Mesothelial cell of epicardium (in vitro differentiated cells): Measurements from ENCODE around the gene INAFM1. TPM values are rescaled to one million over a fixed set of nuclear protein-coding genes. Genes with fewer than 3 reads are reported as not detected.
"Not testable (repeated sequence)": the region's sequence is repeated elsewhere in the genome, so short reads cannot be mapped to it uniquely, and the experiment has no call there.

Source experiments
- DNase-seq, 2 experiments: peaks; one replicate each; pipeline ENCODE4 v3.0.0; 2021; ENCODE audit warnings: low spot score in 2 of 2; ENCODE audit not compliant: unreplicated experiment in 2 of 2
- H3K27ac Mint-ChIP-seq: 2 replicates; pipeline ENCODE4 v1.8.0; 2021; ENCODE audit warnings: mixed read lengths
- H3K27me3 Mint-ChIP-seq: 2 replicates; pipeline ENCODE4 v1.8.0; 2021; ENCODE audit warnings: low read depth, mixed read lengths
- H3K36me3 Mint-ChIP-seq: 2 replicates; pipeline ENCODE4 v1.8.0; 2021; ENCODE audit warnings: mixed read lengths
- H3K4me1 Mint-ChIP-seq: 2 replicates; pipeline ENCODE4 v1.8.0; 2021; ENCODE audit warnings: mixed read lengths
- H3K4me3 Mint-ChIP-seq: 2 replicates; pipeline ENCODE4 v1.8.0; 2021; ENCODE audit warnings: mild to moderate bottlenecking, moderate library complexity, mixed read lengths
- H3K9me3 Mint-ChIP-seq: 2 replicates; pipeline ENCODE4 v1.8.0; 2021; ENCODE audit warnings: mixed read lengths
- total RNA-seq: library from RNA; stranded (reverse); gene quantifications from 3 replicates; pipeline ENCODE4 v1.2.1, GENCODE V29; 2021
- TF ChIP-seq, protein P1 (sequence below): fragments of 200-600 bp; sonication (generic); IDR thresholded peaks from one replicate; pipeline ENCODE4 v1.5.0; 2021; ENCODE audit warnings: antibody characterized with exemption; ENCODE audit not compliant: unreplicated experiment

INAFM1 gene
- total RNA-seq, 1 donor from 2014 or later = 25.1 TPM

DNA sequence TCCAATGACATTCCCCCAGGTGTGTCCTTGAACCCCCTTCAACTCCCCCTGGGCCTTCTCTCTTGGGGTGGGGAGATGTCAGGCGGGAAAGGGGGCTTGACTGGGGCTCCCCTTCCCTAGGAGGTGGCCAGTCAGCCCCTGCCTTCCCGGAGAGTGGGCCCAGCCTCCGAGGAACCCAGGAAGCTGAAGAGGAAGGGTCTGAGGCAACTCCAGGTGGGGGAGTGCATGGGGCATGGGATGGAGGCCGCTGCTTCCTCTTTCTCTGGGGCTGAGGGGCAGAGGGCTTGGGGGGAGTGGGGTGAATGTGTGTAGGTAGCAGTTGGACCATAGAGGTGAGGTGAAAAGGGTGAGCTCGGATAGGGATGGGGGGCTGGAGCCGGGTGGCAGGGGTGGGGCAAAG is 2.7 kb upstream of the INAFM1 start:
- Mint-ChIP-seq H3K4me1 (peaks cover 21% of the 10 kb centered on the region), H3K27ac (no peak overlapping the region), H3K4me3 (peak overlapping the region; percentile 86), H3K36me3 (peaks cover 18% of the 10 kb centered on the region), H3K27me3 (no peaks in the 10 kb centered on the region), H3K9me3 (no peaks in the 10 kb centered on the region)
- no peak for DNase-seq
- TF ChIP-seq, protein P1, sequence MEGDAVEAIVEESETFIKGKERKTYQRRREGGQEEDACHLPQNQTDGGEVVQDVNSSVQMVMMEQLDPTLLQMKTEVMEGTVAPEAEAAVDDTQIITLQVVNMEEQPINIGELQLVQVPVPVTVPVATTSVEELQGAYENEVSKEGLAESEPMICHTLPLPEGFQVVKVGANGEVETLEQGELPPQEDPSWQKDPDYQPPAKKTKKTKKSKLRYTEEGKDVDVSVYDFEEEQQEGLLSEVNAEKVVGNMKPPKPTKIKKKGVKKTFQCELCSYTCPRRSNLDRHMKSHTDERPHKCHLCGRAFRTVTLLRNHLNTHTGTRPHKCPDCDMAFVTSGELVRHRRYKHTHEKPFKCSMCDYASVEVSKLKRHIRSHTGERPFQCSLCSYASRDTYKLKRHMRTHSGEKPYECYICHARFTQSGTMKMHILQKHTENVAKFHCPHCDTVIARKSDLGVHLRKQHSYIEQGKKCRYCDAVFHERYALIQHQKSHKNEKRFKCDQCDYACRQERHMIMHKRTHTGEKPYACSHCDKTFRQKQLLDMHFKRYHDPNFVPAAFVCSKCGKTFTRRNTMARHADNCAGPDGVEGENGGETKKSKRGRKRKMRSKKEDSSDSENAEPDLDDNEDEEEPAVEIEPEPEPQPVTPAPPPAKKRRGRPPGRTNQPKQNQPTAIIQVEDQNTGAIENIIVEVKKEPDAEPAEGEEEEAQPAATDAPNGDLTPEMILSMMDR = no peak

DNA sequence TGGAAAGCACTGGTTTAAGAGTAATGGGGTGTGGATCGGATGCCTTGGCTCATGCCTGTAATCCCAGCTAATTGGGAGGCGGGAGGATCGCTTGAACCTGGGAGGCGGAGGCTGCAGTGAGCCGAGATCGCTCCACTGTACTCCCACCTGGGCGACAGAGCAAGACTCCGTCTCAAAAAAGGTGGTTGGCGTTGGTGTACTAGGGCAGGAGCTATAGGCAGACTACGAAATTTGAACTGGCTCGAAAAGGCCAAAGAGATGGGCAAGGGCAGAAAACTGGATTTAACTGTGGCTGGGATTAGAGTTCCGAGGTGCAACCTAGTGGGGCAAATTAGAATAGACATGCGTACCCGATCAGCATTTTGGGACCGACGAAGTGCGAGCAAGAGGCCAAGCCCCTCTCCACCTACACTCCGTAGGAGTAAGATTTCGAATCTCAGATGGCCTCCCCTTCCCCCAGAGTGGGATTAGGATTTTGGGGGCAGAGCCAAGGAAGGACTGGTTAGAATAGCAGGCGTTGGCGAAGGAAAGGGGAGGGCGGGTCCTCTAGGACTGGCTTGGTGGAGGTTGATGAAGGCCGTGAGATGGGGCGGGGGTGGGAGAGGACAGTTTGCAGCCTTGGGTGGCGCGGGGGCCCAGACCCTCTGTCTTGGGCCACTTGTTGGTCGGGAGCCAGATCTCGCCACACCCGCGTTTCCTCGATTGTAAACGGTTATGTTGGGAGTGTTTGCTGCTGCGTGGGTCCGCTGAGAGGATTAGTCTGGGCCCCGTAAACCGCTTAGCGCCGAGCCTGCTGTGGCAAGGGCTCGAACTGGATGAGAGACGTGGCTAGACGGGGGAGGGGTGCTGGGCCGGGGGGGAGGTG is 2.0 kb upstream of the INAFM1 start:
- Mint-ChIP-seq H3K4me3 (peak overlapping the region; percentile 86), H3K9me3 (no peaks in the 10 kb centered on the region), H3K27me3 (no peaks in the 10 kb centered on the region), H3K4me1 (peaks cover 21% of the 10 kb centered on the region), H3K36me3 (peaks cover 13% of the 10 kb centered on the region), H3K27ac (peak overlapping the region; percentile 97)
- DNase-seq = no peak
- TF ChIP-seq, protein P1 = no peak

DNA sequence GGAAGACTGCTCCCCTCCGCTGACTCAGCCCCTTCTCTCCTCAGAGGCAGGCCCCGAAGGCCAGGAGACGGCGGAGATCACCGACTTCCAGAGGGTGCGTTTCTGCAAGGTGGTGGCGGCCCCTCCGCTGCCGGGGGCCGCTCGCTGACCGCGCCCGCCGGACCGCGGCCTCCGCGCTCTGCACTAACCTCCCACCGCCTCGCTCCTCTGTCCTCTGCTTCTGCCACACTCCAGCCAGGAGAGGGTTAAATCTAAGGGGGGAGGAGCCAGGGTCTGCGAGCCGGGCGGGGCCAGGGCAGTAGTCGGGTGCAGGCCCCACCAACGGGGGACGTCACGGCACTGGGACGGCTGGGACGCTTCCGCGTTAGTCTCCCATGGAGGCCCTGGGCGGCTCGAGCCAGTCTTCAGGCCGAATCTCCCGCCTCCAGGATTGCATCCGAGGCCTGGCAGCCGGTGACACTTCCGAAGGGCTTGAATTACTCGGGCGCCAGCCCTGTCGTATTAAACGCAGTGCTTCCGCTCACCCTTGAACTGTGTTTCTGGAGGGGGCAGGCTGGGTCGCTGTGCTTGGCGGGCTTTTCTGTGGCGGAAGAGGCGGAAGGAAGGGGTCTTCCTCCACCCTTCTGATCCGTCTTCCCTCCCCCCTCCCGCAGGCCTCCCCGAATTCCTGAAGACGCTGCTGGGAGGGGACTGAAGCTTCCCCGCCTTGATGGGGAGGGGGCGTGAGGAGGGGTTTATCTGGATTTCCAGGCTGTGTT is 1.2 kb upstream of the INAFM1 start:
- H3K4me3 Mint-ChIP-seq = peak overlapping the region; percentile 86
- H3K4me1 Mint-ChIP-seq = peaks cover 23% of the 10 kb centered on the region
- H3K36me3 Mint-ChIP-seq = peaks cover 15% of the 10 kb centered on the region
- peak; percentile 84 to 90 for DNase-seq
- H3K27me3 Mint-ChIP-seq = no peaks in the 10 kb centered on the region
- H3K9me3 Mint-ChIP-seq = no peaks in the 10 kb centered on the region
- H3K27ac Mint-ChIP-seq = peak overlapping the region; percentile 100
- TF ChIP-seq, protein P1 = no peak

DNA sequence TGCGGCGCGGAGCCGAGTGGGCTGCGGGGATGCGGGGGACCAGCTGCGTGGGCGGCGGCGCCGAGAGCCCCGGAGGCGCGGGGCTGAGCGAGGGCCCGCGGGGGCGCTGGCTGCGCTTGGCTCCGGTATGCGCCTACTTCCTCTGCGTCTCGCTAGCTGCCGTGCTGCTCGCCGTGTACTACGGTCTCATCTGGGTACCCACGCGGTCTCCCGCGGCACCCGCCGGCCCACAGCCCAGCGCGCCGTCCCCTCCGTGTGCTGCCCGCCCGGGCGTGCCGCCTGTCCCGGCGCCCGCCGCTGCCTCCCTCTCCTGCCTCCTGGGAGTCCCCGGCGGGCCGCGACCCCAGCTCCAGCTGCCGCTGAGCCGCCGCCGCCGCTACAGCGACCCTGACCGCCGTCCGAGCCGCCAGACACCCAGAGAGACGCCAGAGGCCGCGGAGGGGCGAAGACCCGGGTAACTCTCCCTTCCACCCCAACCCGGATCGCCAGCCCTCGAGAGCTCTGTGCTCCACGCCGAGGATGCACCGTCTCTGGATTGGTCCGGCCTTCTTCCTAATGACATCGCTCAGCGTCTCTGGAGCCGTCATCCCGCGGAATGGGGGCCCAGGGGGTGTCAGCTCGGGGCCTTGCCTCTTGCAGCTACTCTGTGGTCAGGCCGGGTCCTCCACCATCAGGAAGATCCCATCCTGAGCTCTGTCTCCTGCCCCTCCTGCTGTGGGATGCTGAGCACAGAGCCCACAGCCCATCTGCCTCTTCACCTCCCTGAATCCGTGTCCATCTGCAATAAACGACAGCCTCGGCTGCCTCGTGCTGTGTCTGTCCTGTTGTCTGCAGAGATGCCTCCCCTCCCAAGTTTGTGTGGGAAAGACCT is 441 bp downstream of the INAFM1 start:
- Mint-ChIP-seq H3K4me1 (peaks cover 23% of the 10 kb centered on the region), H3K27ac (peak overlapping the region; percentile 66), H3K27me3 (no peaks in the 10 kb centered on the region), H3K36me3 (peaks cover 11% of the 10 kb centered on the region), H3K9me3 (no peaks in the 10 kb centered on the region), H3K4me3 (peak overlapping the region; percentile 77)
- no peak for DNase-seq
- TF ChIP-seq, protein P1 = no peak

DNA sequence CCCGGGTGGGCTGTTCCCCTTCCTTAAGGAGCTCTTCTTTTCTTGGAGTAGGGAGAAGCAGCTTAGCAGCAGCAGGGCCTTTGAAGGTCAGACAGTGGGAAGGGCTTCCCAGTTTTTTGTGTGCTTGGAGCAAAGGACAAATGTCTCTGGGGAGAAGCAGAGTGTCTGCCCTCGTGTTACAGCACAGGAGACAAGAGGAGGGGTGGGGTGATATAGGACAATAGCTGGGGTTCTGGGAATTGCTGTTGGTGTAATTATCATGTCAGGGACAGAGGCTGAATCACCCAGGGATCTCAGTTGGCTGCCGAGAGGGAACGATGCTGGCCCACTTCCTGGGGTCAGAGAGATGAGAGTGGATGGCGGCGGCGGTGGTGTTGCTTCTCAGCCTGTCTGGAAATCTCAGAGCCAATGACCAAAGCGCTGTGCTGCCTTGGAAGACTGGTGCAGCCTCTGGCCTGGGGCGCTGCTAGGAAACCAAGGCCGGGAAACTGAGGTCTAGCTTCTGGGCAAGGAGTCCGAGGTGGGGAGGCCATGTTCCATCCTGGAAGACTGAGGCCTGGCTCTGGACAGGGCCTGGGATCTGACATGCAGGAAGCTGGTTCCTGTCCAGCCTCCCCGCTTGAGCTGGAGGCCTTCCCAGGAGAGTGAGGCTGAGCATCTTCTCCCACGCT is 1.2 kb downstream of the INAFM1 start:
- Mint-ChIP-seq H3K27ac (peak overlapping the region; percentile 66), H3K27me3 (no peaks in the 10 kb centered on the region), H3K36me3 (peaks cover 4% of the 10 kb centered on the region), H3K9me3 (no peaks in the 10 kb centered on the region), H3K4me1 (peaks cover 23% of the 10 kb centered on the region), H3K4me3 (peak overlapping the region; percentile 77)
- no peak for DNase-seq
- TF ChIP-seq, protein P1 = no peak

DNA sequence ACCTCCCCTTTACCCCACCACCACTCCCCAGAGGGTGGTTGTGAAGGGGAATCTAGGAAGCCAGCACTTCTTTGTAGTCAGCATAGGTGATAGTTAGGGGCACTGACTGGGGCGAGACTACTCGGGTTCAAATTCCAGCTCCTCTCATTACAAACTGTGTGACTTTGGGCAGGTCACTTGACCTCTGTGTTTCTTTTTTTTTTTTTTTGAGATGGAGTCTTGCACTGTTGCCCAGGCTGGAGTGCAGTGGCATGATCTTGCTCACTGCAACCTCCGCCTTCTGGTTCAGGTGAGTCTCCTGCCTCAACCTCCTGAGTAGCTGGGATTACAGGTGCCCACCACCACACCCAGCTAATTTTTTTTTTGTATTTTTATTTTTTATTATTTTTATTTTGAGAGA is 1.8 kb downstream of the INAFM1 start:
- H3K27ac Mint-ChIP-seq, H3K9me3 Mint-ChIP-seq, H3K4me3 Mint-ChIP-seq, DNase-seq, H3K36me3 Mint-ChIP-seq, H3K27me3 Mint-ChIP-seq: not testable (repeated sequence)
- H3K4me1 Mint-ChIP-seq = peaks cover 23% of the 10 kb centered on the region
